Measurements from ENCODE around the gene MAML3. TPM values are rescaled to one million over a fixed set of nuclear protein-coding genes. Genes with fewer than 3 reads are reported as not detected.

The MAML3 gene
- total RNA-seq, 1 donor from 2014 or later: 8.1 TPM

GRCh38 chr4:139779691-139780090 lies 374.3 kb downstream of the MAML3 start:
- Histone ChIP-seq H3K27ac (ENCODE audit: low read depth, low read length) (no peak overlapping the region), H3K27me3 (ENCODE audit: insufficient read depth, low read length) (no peaks in the 10 kb centered on the region), H3K79me2 (ENCODE audit: insufficient read depth, low read length) (no peaks in the 10 kb centered on the region), H4K20me1 (ENCODE audit: insufficient read depth, low read length) (no peaks in the 10 kb centered on the region), H3K36me3 (ENCODE audit: insufficient read depth, low read length) (no peaks in the 10 kb centered on the region), H3K9me3 (ENCODE audit: insufficient read depth, low read depth, low read length) (no peaks in the 10 kb centered on the region), H3K4me2 (ENCODE audit: low read length) (no peak overlapping the region), H2AFZ (ENCODE audit: low read depth, low read length) (no peak overlapping the region), H3K4me1 (ENCODE audit: insufficient read depth, low read length) (no peaks in the 10 kb centered on the region), H3K4me3 (ENCODE audit: insufficient read depth, low read depth, low read length) (no peak overlapping the region), H3K9ac (ENCODE audit: low read length) (no peak overlapping the region)
- no peaks in the 10 kb centered on the region for H3K9me3 Mint-ChIP-seq (ENCODE audit: unreplicated experiment)
- TF ChIP-seq CTCF (IDR thresholded peaks at IDR 0.05; ENCODE audit: insufficient read depth, low read depth, low read length) (no peak), EZH2 (IDR thresholded peaks at IDR 0.05; ENCODE audit: insufficient read depth, low read length) (no peak)
- peaks cover 2% of the 10 kb centered on the region for H3K27me3 Mint-ChIP-seq (ENCODE audit: low read depth, unreplicated experiment)
- DNase-seq (ENCODE audit: low read depth) (no peak), FAIRE-seq (no peak)
- peaks cover 21% of the 10 kb centered on the region for H3K4me1 Mint-ChIP-seq (ENCODE audit: low read depth, unreplicated experiment)
- no peak overlapping the region for H3K4me3 Mint-ChIP-seq (ENCODE audit: unreplicated experiment)
- no peaks in the 10 kb centered on the region for H3K36me3 Mint-ChIP-seq (ENCODE audit: low read depth, unreplicated experiment)
- H3K27ac Mint-ChIP-seq (ENCODE audit: unreplicated experiment): no peak overlapping the region

- H2AFZ ChIP-seq (ENCODE audit: low read depth, low read length): no peak overlapping the region
- H3K9ac ChIP-seq (ENCODE audit: low read length): no peak overlapping the region
- no peaks in the 10 kb centered on the region for H3K79me2 ChIP-seq (ENCODE audit: insufficient read depth, low read length)
- H3K27me3 ChIP-seq (ENCODE audit: insufficient read depth, low read length): no peaks in the 10 kb centered on the region
- no peaks in the 10 kb centered on the region for H3K4me1 ChIP-seq (ENCODE audit: insufficient read depth, low read length)
- no peak for TF ChIP-seq CTCF (IDR thresholded peaks at IDR 0.05; ENCODE audit: insufficient read depth, low read depth, low read length)
- no peak for TF ChIP-seq EZH2 (IDR thresholded peaks at IDR 0.05; ENCODE audit: insufficient read depth, low read length)
- H4K20me1 ChIP-seq (ENCODE audit: insufficient read depth, low read length): no peaks in the 10 kb centered on the region
- H3K4me1 Mint-ChIP-seq (ENCODE audit: low read depth, unreplicated experiment): peaks cover 7% of the 10 kb centered on the region
- no peaks in the 10 kb centered on the region for H3K36me3 Mint-ChIP-seq (ENCODE audit: low read depth, unreplicated experiment)
- FAIRE-seq (no peak), DNase-seq (ENCODE audit: low read depth) (no peak)
- H3K9me3 Mint-ChIP-seq (ENCODE audit: unreplicated experiment): no peaks in the 10 kb centered on the region
- H3K27ac Mint-ChIP-seq (ENCODE audit: unreplicated experiment): no peak overlapping the region
- no peaks in the 10 kb centered on the region for H3K36me3 ChIP-seq (ENCODE audit: insufficient read depth, low read length)
- H3K4me2 ChIP-seq (ENCODE audit: low read length): no peak overlapping the region
- H3K9me3 ChIP-seq (ENCODE audit: insufficient read depth, low read depth, low read length): no peaks in the 10 kb centered on the region
- H3K27ac ChIP-seq (ENCODE audit: low read depth, low read length): no peak overlapping the region
- no peak overlapping the region for H3K4me3 Mint-ChIP-seq (ENCODE audit: unreplicated experiment)
- H3K27me3 Mint-ChIP-seq (ENCODE audit: low read depth, unreplicated experiment): peaks cover 2% of the 10 kb centered on the region
- no peak overlapping the region for H3K4me3 ChIP-seq (ENCODE audit: insufficient read depth, low read depth, low read length)
Measured at GRCh38 chr4:139777757-139778156, 376.2 kb downstream of the MAML3 start.

- H2AFZ ChIP-seq (ENCODE audit: low read depth, low read length): no peak overlapping the region
- no peak for TF ChIP-seq CTCF (IDR thresholded peaks at IDR 0.05; ENCODE audit: insufficient read depth, low read depth, low read length)
- TF ChIP-seq EZH2 (IDR thresholded peaks at IDR 0.05; ENCODE audit: insufficient read depth, low read length): no peak
- no peak overlapping the region for H3K4me3 ChIP-seq (ENCODE audit: insufficient read depth, low read depth, low read length)
Measured at GRCh38 chr4:139776235-139776634, 377.7 kb downstream of the MAML3 start.

More at GRCh38 chr4:139776235-139776634, 377.7 kb downstream of the MAML3 start:
- Mint-ChIP-seq H3K4me3 (ENCODE audit: unreplicated experiment) (peak overlapping the region; percentile 18), H3K4me1 (ENCODE audit: low read depth, unreplicated experiment) (peaks cover 7% of the 10 kb centered on the region), H3K9me3 (ENCODE audit: unreplicated experiment) (no peaks in the 10 kb centered on the region), H3K36me3 (ENCODE audit: low read depth, unreplicated experiment) (no peaks in the 10 kb centered on the region), H3K27ac (ENCODE audit: unreplicated experiment) (no peak overlapping the region), H3K27me3 (ENCODE audit: low read depth, unreplicated experiment) (peaks cover 2% of the 10 kb centered on the region)
- DNase-seq (ENCODE audit: low read depth) (no peak), FAIRE-seq (no peak)
- no peaks in the 10 kb centered on the region for H3K4me1 ChIP-seq (ENCODE audit: insufficient read depth, low read length)
- no peak overlapping the region for H3K27ac ChIP-seq (ENCODE audit: low read depth, low read length)
- H3K4me2 ChIP-seq (ENCODE audit: low read length): no peak overlapping the region
- no peaks in the 10 kb centered on the region for H4K20me1 ChIP-seq (ENCODE audit: insufficient read depth, low read length)
- no peaks in the 10 kb centered on the region for H3K27me3 ChIP-seq (ENCODE audit: insufficient read depth, low read length)
- no peak overlapping the region for H3K9ac ChIP-seq (ENCODE audit: low read length)
- H3K36me3 ChIP-seq (ENCODE audit: insufficient read depth, low read length): no peaks in the 10 kb centered on the region
- no peaks in the 10 kb centered on the region for H3K9me3 ChIP-seq (ENCODE audit: insufficient read depth, low read depth, low read length)
- H3K79me2 ChIP-seq (ENCODE audit: insufficient read depth, low read length): no peaks in the 10 kb centered on the region

Data from astrocyte (in vitro differentiated cells and primary cell).